Measurements from ENCODE around the gene SRSF2. TPM values are rescaled to one million over a fixed set of nuclear protein-coding genes. Genes with fewer than 3 reads are reported as not detected.

The SRSF2 gene
- polyA plus RNA-seq, 2 of the 4 experiments (the other 2 are of a cell fraction) = 338 to 412 TPM

- TF ChIP-seq RFX5 (IDR thresholded peaks at IDR 0.05) (no peak), GATA3 (IDR thresholded peaks at IDR 0.05; ENCODE audit: borderline replicate concordance) (no peak), CHD2 (IDR thresholded peaks at IDR 0.05; ENCODE audit: low read length, partially characterized antibody) (no peak), EP300 (IDR thresholded peaks at IDR 0.05) (no peak), CEBPB (IDR thresholded peaks at IDR 0.05) (no peak), PHF8 (IDR thresholded peaks at IDR 0.05; ENCODE audit: borderline replicate concordance, low read depth) (peak; percentile 84; the same call in 1 of the 2 replicates), KDM5A (IDR thresholded peaks at IDR 0.05) (peak; percentile 71), NFE2L2 (conservative IDR thresholded peaks at IDR 0.05; ENCODE audit: low read length) (no peak), REST (IDR thresholded peaks at IDR 0.05) (no peak), CTCF (IDR thresholded peaks at IDR 0.05) (peak; percentile 76), ATOH8 (CRISPR knock-in tag; IDR thresholded peaks at IDR 0.05; ENCODE audit: low read depth) (no peak), SREBF2 (IDR thresholded peaks at IDR 0.05) (no peak), HOXB13 (CRISPR knock-in tag; IDR thresholded peaks at IDR 0.05; ENCODE audit: low read depth) (no peak), FOXS1 (CRISPR knock-in tag; IDR thresholded peaks at IDR 0.05) (no peak), FOSB (CRISPR knock-in tag; IDR thresholded peaks at IDR 0.05) (no peak), HDAC2 (IDR thresholded peaks at IDR 0.05) (no peak), POLR2AphosphoS2 (conservative IDR thresholded peaks at IDR 0.05; ENCODE audit: low read length) (no peak), ZFP36 (IDR thresholded peaks at IDR 0.05; ENCODE audit: borderline replicate concordance, partially characterized antibody) (no peak), HOXB5 (CRISPR knock-in tag; IDR thresholded peaks at IDR 0.05) (no peak), TP53 (CRISPR knock-in tag; IDR thresholded peaks at IDR 0.05) (0 out of 2 replicates have a peak, but pooled peaks have one; percentile 52), RARB (CRISPR knock-in tag; IDR thresholded peaks at IDR 0.05) (no peak), EHF (CRISPR knock-in tag; IDR thresholded peaks at IDR 0.05) (no peak), ESRRA (IDR thresholded peaks at IDR 0.05; ENCODE audit: borderline replicate concordance, low read length) (no peak), KDM1A (IDR thresholded peaks at IDR 0.05; ENCODE audit: low read depth) (no peak), CBX8 (IDR thresholded peaks at IDR 0.05) (no peak), E2F6 (IDR thresholded peaks at IDR 0.05; ENCODE audit: borderline replicate concordance, low read depth) (peak; percentile 81), CHD4 (IDR thresholded peaks at IDR 0.05; ENCODE audit: borderline replicate concordance) (no peak)
- TF ChIP-seq, protein P1, sequence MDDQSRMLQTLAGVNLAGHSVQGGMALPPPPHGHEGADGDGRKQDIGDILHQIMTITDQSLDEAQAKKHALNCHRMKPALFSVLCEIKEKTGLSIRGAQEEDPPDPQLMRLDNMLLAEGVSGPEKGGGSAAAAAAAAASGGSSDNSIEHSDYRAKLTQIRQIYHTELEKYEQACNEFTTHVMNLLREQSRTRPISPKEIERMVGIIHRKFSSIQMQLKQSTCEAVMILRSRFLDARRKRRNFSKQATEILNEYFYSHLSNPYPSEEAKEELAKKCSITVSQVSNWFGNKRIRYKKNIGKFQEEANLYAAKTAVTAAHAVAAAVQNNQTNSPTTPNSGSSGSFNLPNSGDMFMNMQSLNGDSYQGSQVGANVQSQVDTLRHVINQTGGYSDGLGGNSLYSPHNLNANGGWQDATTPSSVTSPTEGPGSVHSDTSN (IDR thresholded peaks at IDR 0.05) = no peak
- TF ChIP-seq, protein P2, sequence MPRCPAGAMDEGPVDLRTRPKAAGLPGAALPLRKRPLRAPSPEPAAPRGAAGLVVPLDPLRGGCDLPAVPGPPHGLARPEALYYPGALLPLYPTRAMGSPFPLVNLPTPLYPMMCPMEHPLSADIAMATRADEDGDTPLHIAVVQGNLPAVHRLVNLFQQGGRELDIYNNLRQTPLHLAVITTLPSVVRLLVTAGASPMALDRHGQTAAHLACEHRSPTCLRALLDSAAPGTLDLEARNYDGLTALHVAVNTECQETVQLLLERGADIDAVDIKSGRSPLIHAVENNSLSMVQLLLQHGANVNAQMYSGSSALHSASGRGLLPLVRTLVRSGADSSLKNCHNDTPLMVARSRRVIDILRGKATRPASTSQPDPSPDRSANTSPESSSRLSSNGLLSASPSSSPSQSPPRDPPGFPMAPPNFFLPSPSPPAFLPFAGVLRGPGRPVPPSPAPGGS (IDR thresholded peaks at IDR 0.05) = peak; percentile 89; the same call in 2 of the 3 replicates
- TF ChIP-seq, protein P3, sequence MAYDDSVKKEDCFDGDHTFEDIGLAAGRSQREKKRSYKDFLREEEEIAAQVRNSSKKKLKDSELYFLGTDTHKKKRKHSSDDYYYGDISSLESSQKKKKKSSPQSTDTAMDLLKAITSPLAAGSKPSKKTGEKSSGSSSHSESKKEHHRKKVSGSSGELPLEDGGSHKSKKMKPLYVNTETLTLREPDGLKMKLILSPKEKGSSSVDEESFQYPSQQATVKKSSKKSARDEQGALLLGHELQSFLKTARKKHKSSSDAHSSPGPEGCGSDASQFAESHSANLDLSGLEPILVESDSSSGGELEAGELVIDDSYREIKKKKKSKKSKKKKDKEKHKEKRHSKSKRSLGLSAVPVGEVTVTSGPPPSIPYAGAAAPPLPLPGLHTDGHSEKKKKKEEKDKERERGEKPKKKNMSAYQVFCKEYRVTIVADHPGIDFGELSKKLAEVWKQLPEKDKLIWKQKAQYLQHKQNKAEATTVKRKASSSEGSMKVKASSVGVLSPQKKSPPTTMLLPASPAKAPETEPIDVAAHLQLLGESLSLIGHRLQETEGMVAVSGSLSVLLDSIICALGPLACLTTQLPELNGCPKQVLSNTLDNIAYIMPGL (CRISPR knock-in tag; IDR thresholded peaks at IDR 0.05; ENCODE audit: borderline replicate concordance) = peak; percentile 68; the same call in 1 of the 2 replicates
Observed at GRCh38 chr17:76726776-76727718, 10.1 kb downstream of the SRSF2 start, which contains the start of gene METTL23 (continued).
